PC-9 (cell line): ENCODE data around the gene GARNL3. TPM values are rescaled to one million over a fixed set of nuclear protein-coding genes. Genes with fewer than 3 reads are reported as not detected.
A peak's percentile ranks its signal among the peaks of the same experiment; 100 is the strongest.

Experiments used
- BruUV-seq: library from RNA; stranded (reverse); fragments of 400-500 nt; replicated peaks from 2 replicates; lab custom pipeline; 2021; lab: Mats Ljungman, UMichigan
- CTCF ChIA-PET: fragments of 300-600 bp; sonication (Branson Sonifier 250); formaldehyde crosslinking; loops from one replicate; lab custom pipeline; 2022; ENCODE audit warnings: antibody characterized with exemption; lab: Charles Lee
- POLR2A ChIA-PET: fragments of 300-600 bp; sonication (Branson Sonifier 250); formaldehyde crosslinking; loops from one replicate; lab custom pipeline; 2022; ENCODE audit warnings: antibody characterized with exemption; ENCODE audit not compliant: unreplicated experiment; lab: Charles Lee
- DNase-seq, 2 experiments: peaks; one replicate each; pipeline versions ENCODE4 v3.0.0 to v3.0.0-alpha.2; 2015 to 2022; ENCODE audit warnings: mixed read lengths in 1 of 2
- H2AFZ ChIP-seq: fragments of 200-600 bp; sonication (generic); 2 replicates; pipeline ENCODE4 v1.8.1; 2017; ENCODE audit warnings: antibody characterized with exemption
- H3F3A ChIP-seq: fragments of 200-600 bp; sonication (generic); 2 replicates; pipeline ENCODE4 v1.8.1; 2017; ENCODE audit warnings: antibody characterized with exemption, mild to moderate bottlenecking, low read depth; ENCODE audit not compliant: insufficient read depth
- H3K27ac ChIP-seq: fragments of 200-600 bp; sonication (generic); 2 replicates; pipeline ENCODE4 v1.6.1; 2016; ENCODE audit warnings: mixed run types
- H3K27me3 ChIP-seq: fragments of 200-600 bp; sonication (generic); 2 replicates; pipeline ENCODE4 v1.6.1; 2016; ENCODE audit warnings: low read depth, mixed run types; ENCODE audit not compliant: insufficient read depth
- H3K36me3 ChIP-seq: fragments of 200-600 bp; sonication (generic); 2 replicates; pipeline ENCODE4 v1.6.1; 2016; ENCODE audit warnings: low read depth, mixed run types
- H3K4me1 ChIP-seq: fragments of 200-600 bp; sonication (generic); replicated peaks from 2 replicates; pipeline ENCODE4 v1.6.1; 2016; ENCODE audit warnings: mixed run types; ENCODE audit not compliant: insufficient read depth
- H3K4me2 ChIP-seq: fragments of 200-600 bp; sonication (generic); 2 replicates; pipeline ENCODE4 v1.6.1; 2017; ENCODE audit warnings: mixed run types
- H3K4me3 ChIP-seq: fragments of 200-600 bp; sonication (generic); 2 replicates; pipeline ENCODE4 v1.6.1; 2016; ENCODE audit warnings: mixed run types
- H3K79me2 ChIP-seq: fragments of 200-600 bp; sonication (generic); 2 replicates; pipeline ENCODE4 v1.6.1; 2017; ENCODE audit warnings: low read depth, mixed run types
- H3K9me2 ChIP-seq: fragments of 200-600 bp; sonication (generic); 2 replicates; pipeline ENCODE4 v1.8.1; 2017; ENCODE audit warnings: mild to moderate bottlenecking; ENCODE audit not compliant: insufficient read depth
- H3K9me3 ChIP-seq: fragments of 200-600 bp; sonication (generic); 2 replicates; pipeline ENCODE4 v1.8.1; 2016; ENCODE audit warnings: low read depth; ENCODE audit not compliant: insufficient read depth
- H4K20me1 ChIP-seq: fragments of 200-600 bp; sonication (generic); 2 replicates; pipeline ENCODE4 v1.8.1; 2017; ENCODE audit not compliant: insufficient read depth
- CTCF ChIP-seq: fragments of 200-600 bp; sonication (generic); conservative IDR thresholded peaks from 2 replicates; pipeline ENCODE4 v1.6.1; 2017; ENCODE audit warnings: mixed run types, antibody characterized with exemption, mild to moderate bottlenecking, moderate library complexity
- EZH2 ChIP-seq: fragments of 200-600 bp; sonication (generic); IDR thresholded peaks from 2 replicates; pipeline ENCODE4 v1.8.0; 2017; ENCODE audit warnings: antibody characterized with exemption, low read depth
- intact Hi-C: fragments of 100-400 bp; cut with micrococcal nuclease; formaldehyde crosslinking; loops from one replicate; pipeline ENCODE4 v1.10.0; 2022; ENCODE audit not compliant: unreplicated experiment
- total RNA-seq: library from RNA; stranded (reverse); gene quantifications from 2 replicates; pipeline ENCODE4 v1.2.3, GENCODE V29; 2021

GARNL3 gene
- total RNA-seq, 1 experiment from 2014 or later: 10.8 TPM

GRCh38 chr9:127224883-127225739 is 39.5 kb upstream of the GARNL3 start:
- ChIA-PET POLR2A (interaction anchor here (0.5 to 1.3 kb wide), 9 partner anchors 55 to 854 kb away, joined by 3 to 31 read pairs (median 10); partner anchors contain the start of genes RALGPS1 and SLC2A8), CTCF (interaction anchor here (0.5 to 2.1 kb wide), 7 partner anchors 11 to 596 kb away, joined by 4 to 20 read pairs (median 6); partner anchors contain the start of gene SLC2A8)
- Histone ChIP-seq H3K27me3 (no peaks in the 10 kb centered on the region), H3K4me2 (peak overlapping the region; percentile 100), H2AFZ (peak overlapping the region; percentile 97), H3K9me2 (no peaks in the 10 kb centered on the region), H3K36me3 (no peaks in the 10 kb centered on the region), H3K9me3 (no peaks in the 10 kb centered on the region), H3K27ac (no peak overlapping the region), H3K4me1 (no peaks in the 10 kb centered on the region), H3K79me2 (no peaks in the 10 kb centered on the region), H3K4me3 (peak overlapping the region; percentile 85), H4K20me1 (no peaks in the 10 kb centered on the region; the same call in 1 of the 2 replicates), H3F3A (peaks cover 15% of the 10 kb centered on the region; the same call in 1 of the 2 replicates)
- intact Hi-C loops: loop anchor here (2.0 to 10.0 kb wide), 2 partner anchors 172 to 500 kb away; partner anchors contain the start of gene SLC2A8
- DNase-seq: peak; percentile 67 to 95
- TF ChIP-seq EZH2 (no peak), CTCF (no peak)
- no TSS peak for BruUV-seq

DNA sequence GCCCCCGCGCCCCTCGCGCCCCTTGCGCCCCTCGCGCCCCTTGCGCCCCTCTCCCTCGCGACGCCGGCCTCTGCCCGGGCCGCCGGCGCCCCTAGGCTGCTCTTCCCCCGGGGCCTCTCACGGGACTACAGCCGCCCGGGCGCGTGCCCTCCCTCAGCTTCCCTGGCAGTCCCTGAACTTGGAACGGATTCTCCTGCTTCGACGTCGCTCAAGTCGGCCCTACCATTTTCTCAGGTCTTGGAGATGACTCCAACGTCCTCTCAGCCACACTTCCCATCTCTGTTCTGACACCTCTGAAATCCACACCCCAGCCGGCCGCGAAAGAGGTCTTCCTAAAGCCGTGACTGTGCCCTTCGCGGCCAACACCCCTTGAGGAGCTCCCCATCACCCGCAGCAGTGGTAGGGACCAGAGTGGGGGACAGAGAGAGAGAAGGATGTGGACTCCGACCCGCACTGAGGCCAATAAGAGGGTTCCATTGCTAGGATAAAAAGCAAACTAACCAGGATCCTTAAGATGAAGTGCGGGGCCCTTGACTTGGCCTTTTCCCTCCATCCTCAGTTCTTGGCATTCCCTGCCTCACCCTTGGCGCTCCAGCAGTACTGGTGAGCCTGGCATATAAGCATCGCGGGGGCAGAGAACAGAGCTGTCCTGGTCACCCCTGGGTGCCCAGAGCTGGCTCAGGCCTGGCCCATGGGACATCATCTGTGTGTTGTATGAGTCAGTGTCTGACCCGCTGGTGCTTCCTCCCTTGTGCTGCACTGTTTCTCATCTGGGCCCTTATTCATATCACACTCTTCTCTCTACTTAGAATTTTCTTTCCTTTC is 38.6 kb upstream of the GARNL3 start:
- Histone ChIP-seq H3K4me2 (peak overlapping the region; percentile 81), H3K27me3 (no peaks in the 10 kb centered on the region), H2AFZ (no peak overlapping the region), H3K27ac (no peak overlapping the region), H3K9me3 (no peaks in the 10 kb centered on the region), H3K4me3 (peak overlapping the region; percentile 82; the same call in 1 of the 2 replicates), H3F3A (peaks cover 15% of the 10 kb centered on the region; the same call in 1 of the 2 replicates), H3K79me2 (no peaks in the 10 kb centered on the region), H4K20me1 (no peaks in the 10 kb centered on the region; the same call in 1 of the 2 replicates), H3K4me1 (no peaks in the 10 kb centered on the region), H3K9me2 (no peaks in the 10 kb centered on the region), H3K36me3 (no peaks in the 10 kb centered on the region)
- TSS peak; percentile 28 for BruUV-seq
- intact Hi-C loops: loop anchor here (2.0 to 10.0 kb wide), 2 partner anchors 171 to 499 kb away; partner anchors contain the start of gene SLC2A8
- DNase-seq: no peak
- TF ChIP-seq CTCF (no peak), EZH2 (no peak)
- CTCF ChIA-PET: interaction anchor here (0.6 kb wide), 1 partner anchor 1485 kb away, joined by 3 read pairs; no protein-coding TSS in a partner anchor
- POLR2A ChIA-PET: interaction anchor here (0.6 kb wide), 1 partner anchor 199 kb away, joined by 4 read pairs; no protein-coding TSS in a partner anchor
